Neuron (in vitro differentiated cells): ENCODE results near the gene MED13.

Source experiments
- H2AFZ ChIP-seq: one replicate; pipeline ENCODE4 v1.6.1; 2013; ENCODE audit warnings: low read depth, mild to moderate bottlenecking, inconsistent platforms, low read length, moderate library complexity
- H3K27me3 ChIP-seq: one replicate; pipeline ENCODE4 v1.6.1; 2013; ENCODE audit warnings: low read length; ENCODE audit not compliant: insufficient read depth
- H3K36me3 ChIP-seq: one replicate; pipeline ENCODE4 v1.6.1; 2013; ENCODE audit warnings: low read length; ENCODE audit not compliant: insufficient read depth
- H3K4me1 ChIP-seq: one replicate; pipeline ENCODE4 v1.6.1; 2013; ENCODE audit warnings: low read length; ENCODE audit not compliant: insufficient read depth
- H3K4me3 ChIP-seq: 2 replicates; pipeline ENCODE4 v1.5.1; 2013; ENCODE audit warnings: mild to moderate bottlenecking, low read length, moderate library complexity
- H3K9me3 ChIP-seq: one replicate; pipeline ENCODE4 v1.6.1; 2013; ENCODE audit warnings: low read length

Gene MED13

GRCh38 chr17:62058611-62059010 lies 6.5 kb downstream of the MED13 start:
- Histone ChIP-seq H2AFZ (no peak overlapping the region), H3K9me3 (no peaks in the 10 kb centered on the region), H3K4me1 (peaks cover 28% of the 10 kb centered on the region), H3K27me3 (no peaks in the 10 kb centered on the region), H3K4me3 (no peak overlapping the region), H3K36me3 (peaks cover 52% of the 10 kb centered on the region)

- Histone ChIP-seq H3K4me1 (peaks cover 19% of the 10 kb centered on the region), H2AFZ (no peak overlapping the region), H3K4me3 (no peak overlapping the region), H3K9me3 (no peaks in the 10 kb centered on the region), H3K27me3 (no peaks in the 10 kb centered on the region), H3K36me3 (peaks cover 60% of the 10 kb centered on the region)
These were observed 7.4 kb downstream of the MED13 start for GRCh38 chr17:62057696-62058095.

- no peak overlapping the region for H3K4me3 ChIP-seq
- H3K36me3 ChIP-seq: peaks cover 68% of the 10 kb centered on the region
- no peaks in the 10 kb centered on the region for H3K9me3 ChIP-seq
- no peaks in the 10 kb centered on the region for H3K27me3 ChIP-seq
- no peak overlapping the region for H2AFZ ChIP-seq
- H3K4me1 ChIP-seq: no peaks in the 10 kb centered on the region
These were observed 12.2 kb downstream of the MED13 start for GRCh38 chr17:62052765-62053338.

- Histone ChIP-seq H2AFZ (no peak overlapping the region), H3K9me3 (no peaks in the 10 kb centered on the region), H3K27me3 (no peaks in the 10 kb centered on the region), H3K36me3 (peaks cover 76% of the 10 kb centered on the region), H3K4me3 (no peak overlapping the region), H3K4me1 (no peaks in the 10 kb centered on the region)
These were observed 14.0 kb downstream of the MED13 start for GRCh38 chr17:62051053-62051452.

GRCh38 chr17:62049299-62049698 lies 15.8 kb downstream of the MED13 start:
- no peak overlapping the region for H2AFZ ChIP-seq
- no peaks in the 10 kb centered on the region for H3K4me1 ChIP-seq
- no peaks in the 10 kb centered on the region for H3K27me3 ChIP-seq
- H3K9me3 ChIP-seq: no peaks in the 10 kb centered on the region
- H3K4me3 ChIP-seq: no peak overlapping the region
- peaks cover 78% of the 10 kb centered on the region for H3K36me3 ChIP-seq

- Histone ChIP-seq H3K4me1 (no peaks in the 10 kb centered on the region), H3K9me3 (no peaks in the 10 kb centered on the region), H3K36me3 (peaks cover 83% of the 10 kb centered on the region), H3K27me3 (no peaks in the 10 kb centered on the region), H2AFZ (no peak overlapping the region), H3K4me3 (no peak overlapping the region)
These were observed 16.8 kb downstream of the MED13 start for GRCh38 chr17:62048262-62048661.

- H3K4me1 ChIP-seq: no peaks in the 10 kb centered on the region
- H3K36me3 ChIP-seq: peaks cover 84% of the 10 kb centered on the region
- no peaks in the 10 kb centered on the region for H3K27me3 ChIP-seq
- H2AFZ ChIP-seq: no peak overlapping the region
- no peak overlapping the region for H3K4me3 ChIP-seq
- no peaks in the 10 kb centered on the region for H3K9me3 ChIP-seq
These were observed 19.6 kb downstream of the MED13 start for GRCh38 chr17:62045517-62045916.

- H2AFZ ChIP-seq: no peak overlapping the region
- H3K36me3 ChIP-seq: peaks cover 82% of the 10 kb centered on the region
- no peaks in the 10 kb centered on the region for H3K9me3 ChIP-seq
- no peak overlapping the region for H3K4me3 ChIP-seq
- H3K4me1 ChIP-seq: no peaks in the 10 kb centered on the region
- H3K27me3 ChIP-seq: no peaks in the 10 kb centered on the region
These were observed 20.0 kb downstream of the MED13 start for GRCh38 chr17:62045109-62045508.

- Histone ChIP-seq H3K9me3 (no peaks in the 10 kb centered on the region), H3K4me1 (no peaks in the 10 kb centered on the region), H2AFZ (no peak overlapping the region), H3K36me3 (peaks cover 76% of the 10 kb centered on the region), H3K4me3 (no peak overlapping the region), H3K27me3 (no peaks in the 10 kb centered on the region)
These were observed 21.5 kb downstream of the MED13 start for GRCh38 chr17:62043602-62044001.

- Histone ChIP-seq H3K36me3 (peaks cover 74% of the 10 kb centered on the region), H2AFZ (no peak overlapping the region), H3K4me1 (no peaks in the 10 kb centered on the region), H3K27me3 (no peaks in the 10 kb centered on the region), H3K4me3 (no peak overlapping the region), H3K9me3 (no peaks in the 10 kb centered on the region)
These were observed 21.9 kb downstream of the MED13 start for GRCh38 chr17:62043140-62043539.

- H3K27me3 ChIP-seq: no peaks in the 10 kb centered on the region
- H3K36me3 ChIP-seq: peaks cover 46% of the 10 kb centered on the region
- no peaks in the 10 kb centered on the region for H3K9me3 ChIP-seq
- no peak overlapping the region for H3K4me3 ChIP-seq
- H2AFZ ChIP-seq: no peak overlapping the region
- no peaks in the 10 kb centered on the region for H3K4me1 ChIP-seq
These were observed 26.8 kb downstream of the MED13 start for GRCh38 chr17:62038248-62038647.

GRCh38 chr17:62033317-62033716 lies 31.8 kb downstream of the MED13 start:
- peaks cover 59% of the 10 kb centered on the region for H3K36me3 ChIP-seq
- H3K9me3 ChIP-seq: peaks cover under 1% of the 10 kb centered on the region
- no peak overlapping the region for H2AFZ ChIP-seq
- H3K4me3 ChIP-seq: no peak overlapping the region
- no peaks in the 10 kb centered on the region for H3K4me1 ChIP-seq
- no peaks in the 10 kb centered on the region for H3K27me3 ChIP-seq

- peaks cover 66% of the 10 kb centered on the region for H3K36me3 ChIP-seq
- no peaks in the 10 kb centered on the region for H3K27me3 ChIP-seq
- H3K4me1 ChIP-seq: no peaks in the 10 kb centered on the region
- peaks cover 4% of the 10 kb centered on the region for H3K9me3 ChIP-seq
- H3K4me3 ChIP-seq: no peak overlapping the region
- H2AFZ ChIP-seq: no peak overlapping the region
These were observed 32.6 kb downstream of the MED13 start for GRCh38 chr17:62032480-62032879.

GRCh38 chr17:62030264-62030663 lies 34.8 kb downstream of the MED13 start:
- H3K4me3 ChIP-seq: no peak overlapping the region
- H3K9me3 ChIP-seq: peaks cover 4% of the 10 kb centered on the region
- peaks cover 78% of the 10 kb centered on the region for H3K36me3 ChIP-seq
- H2AFZ ChIP-seq: no peak overlapping the region
- peaks cover 15% of the 10 kb centered on the region for H3K4me1 ChIP-seq
- no peaks in the 10 kb centered on the region for H3K27me3 ChIP-seq
